ENCODE results near the gene ARHGEF12. TPM values are rescaled to one million over a fixed set of nuclear protein-coding genes. Genes with fewer than 3 reads are reported as not detected.

Gene ARHGEF12
- total and polyA plus RNA-seq, 3 donors from 2014 or later, result 26.6 to 74.1 (median 72.7) TPM

- no peaks in the 10 kb centered on the region for H3K9me3 ChIP-seq
- intact Hi-C loops (cut with DNase I; ENCODE audit: low total_unique reads), result no loop called here
- no peaks in the 10 kb centered on the region for H3K36me3 ChIP-seq (ENCODE audit: low read depth, missing control alignments)
- no peaks in the 10 kb centered on the region for H3K27me3 ChIP-seq
- H3K4me3 ChIP-seq, result no peak overlapping the region
- no peak for DNase-seq
- H3K4me1 ChIP-seq, result no peaks in the 10 kb centered on the region
- TF ChIP-seq POLR2A (IDR thresholded peaks at IDR 0.05) (no peak), CTCF (IDR thresholded peaks at IDR 0.05) (no peak)
- no peak overlapping the region for H3K27ac ChIP-seq
- 81 to 88% methylated on average over 3 of the region's 3 CpGs for WGBS, 2 donors
Observed at GRCh38 chr11:120484722-120485121, 148.5 kb downstream of the ARHGEF12 start.

- intact Hi-C loops (cut with DNase I; ENCODE audit: low total_unique reads), result no loop called here
- 95% methylated on average over 5 of the region's 5 CpGs for WGBS, 2 donors
- no peak for TF ChIP-seq POLR2A (IDR thresholded peaks at IDR 0.05)
- no peak overlapping the region for H3K27ac ChIP-seq
- no peaks in the 10 kb centered on the region for H3K9me3 ChIP-seq
- H3K36me3 ChIP-seq (ENCODE audit: low read depth, missing control alignments), result no peaks in the 10 kb centered on the region
- H3K4me3 ChIP-seq, result no peak overlapping the region
- DNase-seq, result no peak
- no peaks in the 10 kb centered on the region for H3K27me3 ChIP-seq
- H3K4me1 ChIP-seq, result no peaks in the 10 kb centered on the region
Observed at GRCh38 chr11:120486138-120486537, 149.9 kb downstream of the ARHGEF12 start.

- Histone ChIP-seq H3K27me3 (no peaks in the 10 kb centered on the region), H3K27ac (no peak overlapping the region), H3K4me3 (no peak overlapping the region), H3K36me3 (ENCODE audit: low read depth, missing control alignments) (no peaks in the 10 kb centered on the region), H3K9me3 (no peaks in the 10 kb centered on the region), H3K4me1 (no peaks in the 10 kb centered on the region)
- intact Hi-C loops (cut with DNase I; ENCODE audit: low total_unique reads), result loop anchor here (2.0 kb wide), 1 partner anchor 51 kb away; no protein-coding TSS in a partner anchor
- WGBS, 2 donors, result 68 to 81% methylated on average over 1 of the region's 1 CpG
- no peak for DNase-seq
- no peak for TF ChIP-seq POLR2A (IDR thresholded peaks at IDR 0.05)
- TF ChIP-seq CTCF (IDR thresholded peaks at IDR 0.05), result no peak
Observed at GRCh38 chr11:120489799-120490198, 153.6 kb downstream of the ARHGEF12 start.

- H3K36me3 ChIP-seq (ENCODE audit: low read depth, missing control alignments), result no peaks in the 10 kb centered on the region
- intact Hi-C loops (cut with DNase I; ENCODE audit: low total_unique reads), result no loop called here
- DNase-seq, result no peak
- no peak for TF ChIP-seq POLR2A (IDR thresholded peaks at IDR 0.05)
- TF ChIP-seq CTCF (IDR thresholded peaks at IDR 0.05), result no peak
- no peaks in the 10 kb centered on the region for H3K9me3 ChIP-seq
- no peaks in the 10 kb centered on the region for H3K4me1 ChIP-seq
- H3K27ac ChIP-seq, result no peak overlapping the region
- 56 to 59% methylated on average over 3 of the region's 3 CpGs for WGBS, 2 donors
- no peak overlapping the region for H3K4me3 ChIP-seq
- no peaks in the 10 kb centered on the region for H3K27me3 ChIP-seq
Observed at GRCh38 chr11:120492486-120492885, 156.3 kb downstream of the ARHGEF12 start.

- no peaks in the 10 kb centered on the region for H3K9me3 ChIP-seq
- no peaks in the 10 kb centered on the region for H3K4me1 ChIP-seq
- TF ChIP-seq POLR2A (IDR thresholded peaks at IDR 0.05) (no peak), CTCF (IDR thresholded peaks at IDR 0.05) (no peak)
- H3K27ac ChIP-seq, result no peak overlapping the region
- H3K4me3 ChIP-seq, result no peak overlapping the region
- no peaks in the 10 kb centered on the region for H3K36me3 ChIP-seq (ENCODE audit: low read depth, missing control alignments)
- DNase-seq, result no peak
- no peaks in the 10 kb centered on the region for H3K27me3 ChIP-seq
- intact Hi-C loops (cut with DNase I; ENCODE audit: low total_unique reads), result no loop called here
- WGBS, 2 donors, result 64 to 67% methylated on average over 2 of the region's 2 CpGs
Observed at GRCh38 chr11:120494595-120494994, 158.4 kb downstream of the ARHGEF12 start.
